GM23338 (cell line): ENCODE results near the gene ERC1. TPM values are rescaled to one million over a fixed set of nuclear protein-coding genes. Genes with fewer than 3 reads are reported as not detected.

Experiments used
- ATAC-seq: fragments of 200-7000 bp; cut with Tn5 transposase; 3 replicates; pipeline ENCODE4 v1.9.1; 2020
- DNase-seq: peaks from one replicate; pipeline ENCODE4 v3.0.0-alpha.2; 2015; ENCODE audit warnings: low spot score
- H2AFZ ChIP-seq: fragments of 200-600 bp; sonication (generic); 2 replicates; pipeline ENCODE4 v1.8.0; 2016; ENCODE audit warnings: antibody characterized with exemption, mild to moderate bottlenecking, moderate library complexity
- H3F3A ChIP-seq: fragments of 200-600 bp; sonication (generic); replicated peaks from 2 replicates; pipeline ENCODE4 v1.8.0; 2017; ENCODE audit warnings: antibody characterized with exemption, mixed run types, low read depth
- H3K27ac ChIP-seq: fragments of 200-600 bp; sonication (generic); 2 replicates; pipeline ENCODE4 v1.6.1; 2016; ENCODE audit warnings: low read depth
- H3K27me3 ChIP-seq: fragments of 200-600 bp; sonication (generic); 2 replicates; pipeline ENCODE4 v1.8.0; 2016; ENCODE audit warnings: mild to moderate bottlenecking, mixed run types, moderate library complexity; ENCODE audit not compliant: insufficient read depth
- H3K36me3 ChIP-seq: fragments of 200-600 bp; sonication (generic); 2 replicates; pipeline ENCODE4 v1.8.0; 2016; ENCODE audit warnings: mild to moderate bottlenecking; ENCODE audit not compliant: insufficient read depth
- H3K4me1 ChIP-seq: fragments of 200-600 bp; sonication (generic); 2 replicates; pipeline ENCODE4 v1.8.0; 2016; ENCODE audit warnings: mild to moderate bottlenecking, moderate library complexity; ENCODE audit not compliant: insufficient read depth
- H3K4me2 ChIP-seq: fragments of 200-600 bp; sonication (generic); 2 replicates; pipeline ENCODE4 v1.7.1; 2017; ENCODE audit warnings: mixed run types
- H3K4me3 ChIP-seq: fragments of 200-600 bp; sonication (generic); 2 replicates; pipeline ENCODE4 v1.6.1; 2016; ENCODE audit warnings: mixed run types
- H3K79me2 ChIP-seq: fragments of 200-600 bp; sonication (generic); replicated peaks from 2 replicates; pipeline ENCODE4 v1.8.0; 2017; ENCODE audit warnings: mild to moderate bottlenecking; ENCODE audit not compliant: insufficient read depth
- H3K9me2 ChIP-seq: fragments of 200-600 bp; sonication (generic); 2 replicates; pipeline ENCODE4 v1.8.0; 2017; ENCODE audit not compliant: insufficient read depth
- H4K20me1 ChIP-seq: fragments of 200-600 bp; sonication (generic); replicated peaks from 2 replicates; pipeline ENCODE4 v1.8.0; 2017; ENCODE audit warnings: mild to moderate bottlenecking; ENCODE audit not compliant: insufficient read depth
- H3K27ac Mint-ChIP-seq: 2 replicates; pipeline ENCODE4 v1.8.0; 2020; ENCODE audit warnings: inconsistent platforms, mild to moderate bottlenecking, moderate library complexity, mixed read lengths
- H3K27me3 Mint-ChIP-seq: 3 replicates; pipeline ENCODE4 v1.8.0; 2022; ENCODE audit warnings: low read depth, mild to moderate bottlenecking, moderate library complexity, mixed read lengths, inconsistent platforms; ENCODE audit not compliant: insufficient read depth, poor library complexity
- H3K36me3 Mint-ChIP-seq: 3 replicates; pipeline ENCODE4 v1.8.0; 2021; ENCODE audit warnings: low read depth, mild to moderate bottlenecking, inconsistent platforms, moderate library complexity, mixed read lengths
- H3K4me1 Mint-ChIP-seq: 3 replicates; pipeline ENCODE4 v1.8.0; 2020; ENCODE audit warnings: mild to moderate bottlenecking, inconsistent platforms, mixed read lengths
- H3K4me3 Mint-ChIP-seq: 3 replicates; pipeline ENCODE4 v1.8.0; 2021; ENCODE audit warnings: moderate library complexity, mild to moderate bottlenecking, inconsistent platforms, mixed read lengths
- H3K9me3 Mint-ChIP-seq: 3 replicates; pipeline ENCODE4 v1.8.0; 2020; ENCODE audit warnings: moderate library complexity, mild to moderate bottlenecking, inconsistent platforms, mixed read lengths
- EZH2 ChIP-seq: fragments of 200-600 bp; sonication (generic); IDR thresholded peaks from one replicate; pipeline ENCODE4 v1.8.0; 2017; ENCODE audit warnings: antibody characterized with exemption, mild to moderate bottlenecking, low read depth; ENCODE audit not compliant: unreplicated experiment
- JUNB ChIP-seq: IDR thresholded peaks from one replicate; pipeline ENCODE4 v1.6.1; 2016; ENCODE audit warnings: antibody characterized with exemption; ENCODE audit not compliant: unreplicated experiment
- POLR2AphosphoS5 ChIP-seq: IDR thresholded peaks from 2 replicates; pipeline ENCODE4 v1.6.1; 2016; ENCODE audit warnings: antibody characterized with exemption, low read depth
- STAT1 ChIP-seq: IDR thresholded peaks from one replicate; pipeline ENCODE4 v1.6.1; 2016; ENCODE audit warnings: antibody characterized with exemption; ENCODE audit not compliant: unreplicated experiment
- ZNF114 ChIP-seq: fragments of 250-450 bp; sonication (Bioruptor Pico); IDR thresholded peaks from 2 replicates; pipeline ENCODE4 v1.5.0; 2020; ENCODE audit warnings: mild to moderate bottlenecking, moderate library complexity
- polyA plus RNA-seq: library from polyadenylated mRNA; unstranded; fragments of >200 nt; fragmentation: Nextera tagmentation; extraction: Ambion mirVana; gene quantifications from 2 replicates; pipeline ENCODE4 v1.2.1, GENCODE V29; 2016
- total RNA-seq: library from RNA; depleted of rRNA; stranded (reverse); fragments of >200 nt; shearing (Covaris generic); gene quantifications from 2 replicates; pipeline ENCODE4 v1.2.3, GENCODE V29; 2014
- TF ChIP-seq, protein P1 (sequence below), 2 experiments: fragments of 200-600 bp in 1 of 2; sonication (generic) in 1 of 2; conservative IDR thresholded peaks; 2 replicates each; pipeline versions ENCODE4 v1.5.1 to v1.6.1; 2016 to 2017; ENCODE audit warnings: antibody characterized with exemption in 2 of 2, low read depth in 2 of 2, mild to moderate bottlenecking in 2 of 2, moderate library complexity in 1 of 2
- TF ChIP-seq, protein P2 (sequence below): IDR thresholded peaks from 2 replicates; pipeline ENCODE4 v1.6.1; 2016; ENCODE audit warnings: antibody characterized with exemption
- TF ChIP-seq, protein P3 (sequence below): fragments of 250-450 bp; sonication (Bioruptor Pico); IDR thresholded peaks from 2 replicates; pipeline ENCODE4 v1.5.0; 2020; ENCODE audit warnings: mild to moderate bottlenecking, moderate library complexity

Gene ERC1
- total and polyA plus RNA-seq, 2 experiments from 2014 or later: 28.1 to 35.3 TPM

DNA sequence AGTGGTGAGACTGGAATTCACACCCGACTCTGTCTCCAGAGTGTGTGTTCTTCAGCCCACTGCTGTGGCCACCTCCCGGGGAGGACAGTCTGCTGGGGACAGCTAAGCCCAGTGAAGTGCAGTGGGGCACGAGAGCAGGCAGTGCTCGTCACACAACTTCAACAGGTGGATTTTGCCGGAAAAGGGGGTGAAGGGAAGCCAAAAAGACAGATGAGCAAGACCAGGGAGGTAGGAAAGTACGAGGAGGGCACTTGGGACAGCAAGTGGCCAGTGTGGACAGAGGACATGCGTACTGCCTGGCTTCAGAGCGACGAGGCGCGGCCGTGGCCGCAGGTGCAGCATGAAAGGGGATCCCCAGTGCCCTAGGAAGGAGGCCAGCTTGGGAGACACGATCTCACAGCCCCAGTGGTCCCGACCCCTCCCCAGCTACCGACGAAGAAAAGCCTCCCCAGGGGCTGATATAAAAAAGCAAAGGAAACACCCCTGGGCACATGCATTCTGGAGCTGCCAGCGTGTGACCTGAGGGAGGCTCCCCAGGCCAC, 507.2 kb downstream of the ERC1 start:
- H2AFZ ChIP-seq: no peak overlapping the region
- Mint-ChIP-seq H3K27me3 (peaks cover 5% of the 10 kb centered on the region), H3K36me3 (peaks cover 7% of the 10 kb centered on the region; the same call in 2 of the 3 replicates), H3K4me1 (no peaks in the 10 kb centered on the region; the same call in 2 of the 3 replicates), H3K9me3 (peaks cover 11% of the 10 kb centered on the region; the same call in 2 of the 3 replicates), H3K27ac (no peak overlapping the region), H3K4me3 (no peak overlapping the region)
- no peaks in the 10 kb centered on the region for H3K36me3 ChIP-seq
- TF ChIP-seq STAT1 (no peak), POLR2AphosphoS5 (no peak), EZH2 (no peak)
- TF ChIP-seq, protein P1, sequence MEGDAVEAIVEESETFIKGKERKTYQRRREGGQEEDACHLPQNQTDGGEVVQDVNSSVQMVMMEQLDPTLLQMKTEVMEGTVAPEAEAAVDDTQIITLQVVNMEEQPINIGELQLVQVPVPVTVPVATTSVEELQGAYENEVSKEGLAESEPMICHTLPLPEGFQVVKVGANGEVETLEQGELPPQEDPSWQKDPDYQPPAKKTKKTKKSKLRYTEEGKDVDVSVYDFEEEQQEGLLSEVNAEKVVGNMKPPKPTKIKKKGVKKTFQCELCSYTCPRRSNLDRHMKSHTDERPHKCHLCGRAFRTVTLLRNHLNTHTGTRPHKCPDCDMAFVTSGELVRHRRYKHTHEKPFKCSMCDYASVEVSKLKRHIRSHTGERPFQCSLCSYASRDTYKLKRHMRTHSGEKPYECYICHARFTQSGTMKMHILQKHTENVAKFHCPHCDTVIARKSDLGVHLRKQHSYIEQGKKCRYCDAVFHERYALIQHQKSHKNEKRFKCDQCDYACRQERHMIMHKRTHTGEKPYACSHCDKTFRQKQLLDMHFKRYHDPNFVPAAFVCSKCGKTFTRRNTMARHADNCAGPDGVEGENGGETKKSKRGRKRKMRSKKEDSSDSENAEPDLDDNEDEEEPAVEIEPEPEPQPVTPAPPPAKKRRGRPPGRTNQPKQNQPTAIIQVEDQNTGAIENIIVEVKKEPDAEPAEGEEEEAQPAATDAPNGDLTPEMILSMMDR (conservative IDR thresholded peaks at IDR 0.05; ENCODE audit: low read depth in 2 of 2): no peak
- H3K4me3 ChIP-seq: no peak overlapping the region
- H4K20me1 ChIP-seq: no peaks in the 10 kb centered on the region
- H3K79me2 ChIP-seq: no peaks in the 10 kb centered on the region
- H3K9me2 ChIP-seq: no peaks in the 10 kb centered on the region
- H3K27me3 ChIP-seq: no peaks in the 10 kb centered on the region
- DNase-seq: no peak
- no peaks in the 10 kb centered on the region for H3K4me1 ChIP-seq
- no peaks in the 10 kb centered on the region for H3F3A ChIP-seq
- no peak overlapping the region for H3K4me2 ChIP-seq
- no peak for ATAC-seq
- no peak overlapping the region for H3K27ac ChIP-seq

DNA sequence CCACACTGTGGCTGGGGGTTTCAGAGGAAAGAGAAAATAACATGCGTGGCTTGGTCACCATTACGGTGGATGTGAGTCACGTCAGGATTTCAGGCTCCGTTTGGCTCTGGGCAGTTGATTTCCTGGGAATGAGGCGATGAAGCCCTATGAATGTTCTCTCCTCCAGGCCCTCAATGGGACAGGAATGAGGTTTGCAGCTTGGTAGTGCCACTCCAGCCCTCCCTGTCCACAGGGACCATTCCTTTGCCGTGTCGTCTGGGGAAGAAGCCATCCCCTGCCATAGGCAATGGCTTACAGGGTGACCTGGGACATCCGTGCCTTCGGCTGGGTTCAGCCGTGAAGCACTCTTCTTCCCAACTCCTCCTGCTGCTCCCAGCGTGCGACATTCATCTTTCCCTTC, 508.3 kb downstream of the ERC1 start:
- Mint-ChIP-seq H3K9me3 (peaks cover 11% of the 10 kb centered on the region; the same call in 2 of the 3 replicates), H3K4me1 (no peaks in the 10 kb centered on the region; the same call in 2 of the 3 replicates), H3K36me3 (peaks cover 4% of the 10 kb centered on the region; the same call in 2 of the 3 replicates), H3K4me3 (no peak overlapping the region), H3K27me3 (peaks cover 5% of the 10 kb centered on the region), H3K27ac (no peak overlapping the region)
- no peak overlapping the region for H3K27ac ChIP-seq
- H2AFZ ChIP-seq: no peak overlapping the region
- no peak for ATAC-seq
- no peak overlapping the region for H3K4me2 ChIP-seq
- no peaks in the 10 kb centered on the region for H3F3A ChIP-seq
- H3K9me2 ChIP-seq: no peaks in the 10 kb centered on the region
- no peaks in the 10 kb centered on the region for H3K27me3 ChIP-seq
- no peaks in the 10 kb centered on the region for H4K20me1 ChIP-seq
- no peaks in the 10 kb centered on the region for H3K36me3 ChIP-seq
- H3K4me1 ChIP-seq: no peaks in the 10 kb centered on the region
- DNase-seq: no peak
- no peaks in the 10 kb centered on the region for H3K79me2 ChIP-seq
- H3K4me3 ChIP-seq: no peak overlapping the region
- no peak for TF ChIP-seq ZNF114 (CRISPR knock-in tag)
- TF ChIP-seq, protein P2, sequence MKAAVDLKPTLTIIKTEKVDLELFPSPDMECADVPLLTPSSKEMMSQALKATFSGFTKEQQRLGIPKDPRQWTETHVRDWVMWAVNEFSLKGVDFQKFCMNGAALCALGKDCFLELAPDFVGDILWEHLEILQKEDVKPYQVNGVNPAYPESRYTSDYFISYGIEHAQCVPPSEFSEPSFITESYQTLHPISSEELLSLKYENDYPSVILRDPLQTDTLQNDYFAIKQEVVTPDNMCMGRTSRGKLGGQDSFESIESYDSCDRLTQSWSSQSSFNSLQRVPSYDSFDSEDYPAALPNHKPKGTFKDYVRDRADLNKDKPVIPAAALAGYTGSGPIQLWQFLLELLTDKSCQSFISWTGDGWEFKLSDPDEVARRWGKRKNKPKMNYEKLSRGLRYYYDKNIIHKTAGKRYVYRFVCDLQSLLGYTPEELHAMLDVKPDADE: no peak
- no peak for TF ChIP-seq STAT1
- TF ChIP-seq, protein P3, sequence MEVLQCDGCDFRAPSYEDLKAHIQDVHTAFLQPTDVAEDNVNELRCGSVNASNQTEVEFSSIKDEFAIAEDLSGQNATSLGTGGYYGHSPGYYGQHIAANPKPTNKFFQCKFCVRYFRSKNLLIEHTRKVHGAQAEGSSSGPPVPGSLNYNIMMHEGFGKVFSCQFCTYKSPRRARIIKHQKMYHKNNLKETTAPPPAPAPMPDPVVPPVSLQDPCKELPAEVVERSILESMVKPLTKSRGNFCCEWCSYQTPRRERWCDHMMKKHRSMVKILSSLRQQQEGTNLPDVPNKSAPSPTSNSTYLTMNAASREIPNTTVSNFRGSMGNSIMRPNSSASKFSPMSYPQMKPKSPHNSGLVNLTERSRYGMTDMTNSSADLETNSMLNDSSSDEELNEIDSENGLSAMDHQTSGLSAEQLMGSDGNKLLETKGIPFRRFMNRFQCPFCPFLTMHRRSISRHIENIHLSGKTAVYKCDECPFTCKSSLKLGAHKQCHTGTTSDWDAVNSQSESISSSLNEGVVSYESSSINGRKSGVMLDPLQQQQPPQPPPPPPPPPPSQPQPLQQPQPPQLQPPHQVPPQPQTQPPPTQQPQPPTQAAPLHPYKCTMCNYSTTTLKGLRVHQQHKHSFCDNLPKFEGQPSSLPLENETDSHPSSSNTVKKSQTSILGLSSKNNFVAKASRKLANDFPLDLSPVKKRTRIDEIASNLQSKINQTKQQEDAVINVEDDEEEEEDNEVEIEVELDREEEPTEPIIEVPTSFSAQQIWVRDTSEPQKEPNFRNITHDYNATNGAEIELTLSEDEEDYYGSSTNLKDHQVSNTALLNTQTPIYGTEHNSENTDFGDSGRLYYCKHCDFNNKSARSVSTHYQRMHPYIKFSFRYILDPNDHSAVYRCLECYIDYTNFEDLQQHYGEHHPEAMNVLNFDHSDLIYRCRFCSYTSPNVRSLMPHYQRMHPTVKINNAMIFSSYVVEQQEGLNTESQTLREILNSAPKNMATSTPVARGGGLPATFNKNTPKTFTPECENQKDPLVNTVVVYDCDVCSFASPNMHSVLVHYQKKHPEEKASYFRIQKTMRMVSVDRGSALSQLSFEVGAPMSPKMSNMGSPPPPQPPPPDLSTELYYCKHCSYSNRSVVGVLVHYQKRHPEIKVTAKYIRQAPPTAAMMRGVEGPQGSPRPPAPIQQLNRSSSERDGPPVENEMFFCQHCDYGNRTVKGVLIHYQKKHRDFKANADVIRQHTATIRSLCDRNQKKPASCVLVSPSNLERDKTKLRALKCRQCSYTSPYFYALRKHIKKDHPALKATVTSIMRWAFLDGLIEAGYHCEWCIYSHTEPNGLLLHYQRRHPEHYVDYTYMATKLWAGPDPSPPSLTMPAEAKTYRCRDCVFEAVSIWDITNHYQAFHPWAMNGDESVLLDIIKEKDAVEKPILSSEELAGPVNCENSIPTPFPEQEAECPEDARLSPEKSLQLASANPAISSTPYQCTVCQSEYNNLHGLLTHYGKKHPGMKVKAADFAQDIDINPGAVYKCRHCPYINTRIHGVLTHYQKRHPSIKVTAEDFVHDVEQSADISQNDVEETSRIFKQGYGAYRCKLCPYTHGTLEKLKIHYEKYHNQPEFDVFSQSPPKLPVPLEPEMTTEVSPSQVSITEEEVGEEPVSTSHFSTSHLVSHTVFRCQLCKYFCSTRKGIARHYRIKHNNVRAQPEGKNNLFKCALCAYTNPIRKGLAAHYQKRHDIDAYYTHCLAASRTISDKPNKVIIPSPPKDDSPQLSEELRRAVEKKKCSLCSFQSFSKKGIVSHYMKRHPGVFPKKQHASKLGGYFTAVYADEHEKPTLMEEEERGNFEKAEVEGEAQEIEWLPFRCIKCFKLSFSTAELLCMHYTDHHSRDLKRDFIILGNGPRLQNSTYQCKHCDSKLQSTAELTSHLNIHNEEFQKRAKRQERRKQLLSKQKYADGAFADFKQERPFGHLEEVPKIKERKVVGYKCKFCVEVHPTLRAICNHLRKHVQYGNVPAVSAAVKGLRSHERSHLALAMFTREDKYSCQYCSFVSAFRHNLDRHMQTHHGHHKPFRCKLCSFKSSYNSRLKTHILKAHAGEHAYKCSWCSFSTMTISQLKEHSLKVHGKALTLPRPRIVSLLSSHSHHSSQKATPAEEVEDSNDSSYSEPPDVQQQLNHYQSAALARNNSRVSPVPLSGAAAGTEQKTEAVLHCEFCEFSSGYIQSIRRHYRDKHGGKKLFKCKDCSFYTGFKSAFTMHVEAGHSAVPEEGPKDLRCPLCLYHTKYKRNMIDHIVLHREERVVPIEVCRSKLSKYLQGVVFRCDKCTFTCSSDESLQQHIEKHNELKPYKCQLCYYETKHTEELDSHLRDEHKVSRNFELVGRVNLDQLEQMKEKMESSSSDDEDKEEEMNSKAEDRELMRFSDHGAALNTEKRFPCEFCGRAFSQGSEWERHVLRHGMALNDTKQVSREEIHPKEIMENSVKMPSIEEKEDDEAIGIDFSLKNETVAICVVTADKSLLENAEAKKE (CRISPR knock-in tag): no peak
- no peak for TF ChIP-seq JUNB
- no peak for TF ChIP-seq POLR2AphosphoS5
- no peak for TF ChIP-seq EZH2
